GM18909 (cell line): ENCODE data around the gene CLEC19A.

Experiments used
- ATAC-seq: cut with Tn5 transposase; IDR thresholded peaks from one replicate; pipeline ENCODE4 v1.9.1; 2021; ENCODE audit warnings: mild to moderate bottlenecking; ENCODE audit not compliant: unreplicated experiment, poor library complexity

Gene CLEC19A

GRCh38 chr16:19284207-19284606 is 1.3 kb upstream of the CLEC19A start:
- ATAC-seq = no peak

GRCh38 chr16:19286827-19287226 is 1.3 kb downstream of the CLEC19A start:
- ATAC-seq = no peak

- no peak for ATAC-seq
These were observed 1.7 kb downstream of the CLEC19A start for GRCh38 chr16:19287241-19287640.

GRCh38 chr16:19288872-19289799 is 3.6 kb downstream of the CLEC19A start:
- ATAC-seq = no peak

GRCh38 chr16:19289811-19290485 is 4.4 kb downstream of the CLEC19A start:
- ATAC-seq = no peak

- ATAC-seq = no peak
These were observed 5.3 kb downstream of the CLEC19A start for GRCh38 chr16:19290860-19291259.

GRCh38 chr16:19291475-19291874 is 5.9 kb downstream of the CLEC19A start:
- ATAC-seq = no peak

GRCh38 chr16:19292186-19292585 is 6.7 kb downstream of the CLEC19A start:
- ATAC-seq = no peak

GRCh38 chr16:19294156-19294649 is 8.7 kb downstream of the CLEC19A start:
- peak; percentile 81 for ATAC-seq

- ATAC-seq = no peak
These were observed 9.9 kb downstream of the CLEC19A start for GRCh38 chr16:19295393-19295792.

- no peak for ATAC-seq
These were observed 11.9 kb downstream of the CLEC19A start for GRCh38 chr16:19297454-19297853.

GRCh38 chr16:19299565-19299964 is 14.0 kb downstream of the CLEC19A start:
- no peak for ATAC-seq

- ATAC-seq = no peak
These were observed 16.4 kb downstream of the CLEC19A start for GRCh38 chr16:19301931-19302330.

- ATAC-seq = no peak
These were observed 19.2 kb downstream of the CLEC19A start for GRCh38 chr16:19304750-19305149.

- no peak for ATAC-seq
These were observed 19.9 kb downstream of the CLEC19A start for GRCh38 chr16:19305443-19305842.

- ATAC-seq = no peak
These were observed 22.2 kb downstream of the CLEC19A start for GRCh38 chr16:19307587-19308241.

- ATAC-seq = no peak
These were observed 22.9 kb downstream of the CLEC19A start for GRCh38 chr16:19308392-19308791.

- no peak for ATAC-seq
These were observed 23.6 kb downstream of the CLEC19A start for GRCh38 chr16:19309178-19309577.

- ATAC-seq = no peak
These were observed 29.3 kb downstream of the CLEC19A start for GRCh38 chr16:19314718-19315425.

GRCh38 chr16:19315889-19316433 is 30.4 kb downstream of the CLEC19A start:
- no peak for ATAC-seq
